ENCODE measurements around the gene HPS6. TPM values are rescaled to one million over a fixed set of nuclear protein-coding genes. Genes with fewer than 3 reads are reported as not detected.
A peak's percentile ranks its signal among the peaks of the same experiment; 100 is the strongest.

Gene HPS6
- total and polyA plus RNA-seq, 12 donors = 4.5 to 46.0 (median 20.4) TPM

DNA sequence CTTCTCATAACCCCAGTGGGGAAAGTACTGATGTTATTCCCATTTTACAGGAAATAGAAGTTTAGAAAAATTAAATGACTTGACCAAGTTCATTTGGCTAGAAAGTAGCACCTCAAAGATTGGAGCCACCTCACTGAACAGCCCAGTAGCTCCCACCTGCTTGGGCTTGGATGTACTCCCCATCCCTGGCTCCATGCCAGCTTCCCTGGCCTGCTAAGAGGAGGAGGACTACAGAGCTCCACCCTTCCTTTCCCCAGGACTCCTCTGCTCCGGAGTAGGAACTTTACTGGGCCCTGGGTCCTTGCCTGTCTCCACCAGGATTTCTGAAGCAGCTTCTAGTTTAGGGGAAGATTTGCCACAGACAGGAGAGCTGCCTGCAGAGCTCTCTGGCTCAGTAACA, 3.1 kb downstream of the HPS6 start:
- H3K27ac ChIP-seq = no peak overlapping the region
- no peaks in the 10 kb centered on the region for H3K36me3 ChIP-seq (replicated peaks in 1 of 2)
- DNase-seq = peak in 5 of 7 donors; percentile 27 to 48 (median 35)
- peaks cover 11 to 15% of the 10 kb centered on the region in 2 donors for H3K4me1 ChIP-seq (replicated peaks in 1 of 2)
- no peaks in the 10 kb centered on the region for H3K27me3 ChIP-seq
- no peak overlapping the region for H3K4me3 ChIP-seq
- 32 to 47% (median 40%) methylated on average over 1 of the region's 1 CpG; no CpG with 5 or more reads in 1 of the 4 donors for WGBS, 4 donors
- no peaks in the 10 kb centered on the region for H3K9me3 ChIP-seq (replicated peaks in 1 of 3)
- intact Hi-C loops (cut with DNase I) = loop anchor here in 1 of 2 donors (10.0 kb wide), 1 partner anchor 233 kb away; no protein-coding TSS in a partner anchor
- TF ChIP-seq, protein P1, sequence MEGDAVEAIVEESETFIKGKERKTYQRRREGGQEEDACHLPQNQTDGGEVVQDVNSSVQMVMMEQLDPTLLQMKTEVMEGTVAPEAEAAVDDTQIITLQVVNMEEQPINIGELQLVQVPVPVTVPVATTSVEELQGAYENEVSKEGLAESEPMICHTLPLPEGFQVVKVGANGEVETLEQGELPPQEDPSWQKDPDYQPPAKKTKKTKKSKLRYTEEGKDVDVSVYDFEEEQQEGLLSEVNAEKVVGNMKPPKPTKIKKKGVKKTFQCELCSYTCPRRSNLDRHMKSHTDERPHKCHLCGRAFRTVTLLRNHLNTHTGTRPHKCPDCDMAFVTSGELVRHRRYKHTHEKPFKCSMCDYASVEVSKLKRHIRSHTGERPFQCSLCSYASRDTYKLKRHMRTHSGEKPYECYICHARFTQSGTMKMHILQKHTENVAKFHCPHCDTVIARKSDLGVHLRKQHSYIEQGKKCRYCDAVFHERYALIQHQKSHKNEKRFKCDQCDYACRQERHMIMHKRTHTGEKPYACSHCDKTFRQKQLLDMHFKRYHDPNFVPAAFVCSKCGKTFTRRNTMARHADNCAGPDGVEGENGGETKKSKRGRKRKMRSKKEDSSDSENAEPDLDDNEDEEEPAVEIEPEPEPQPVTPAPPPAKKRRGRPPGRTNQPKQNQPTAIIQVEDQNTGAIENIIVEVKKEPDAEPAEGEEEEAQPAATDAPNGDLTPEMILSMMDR (IDR thresholded peaks at IDR 0.05) = no peak
- no peak for TF ChIP-seq POLR2A (IDR thresholded peaks at IDR 0.05)

DNA sequence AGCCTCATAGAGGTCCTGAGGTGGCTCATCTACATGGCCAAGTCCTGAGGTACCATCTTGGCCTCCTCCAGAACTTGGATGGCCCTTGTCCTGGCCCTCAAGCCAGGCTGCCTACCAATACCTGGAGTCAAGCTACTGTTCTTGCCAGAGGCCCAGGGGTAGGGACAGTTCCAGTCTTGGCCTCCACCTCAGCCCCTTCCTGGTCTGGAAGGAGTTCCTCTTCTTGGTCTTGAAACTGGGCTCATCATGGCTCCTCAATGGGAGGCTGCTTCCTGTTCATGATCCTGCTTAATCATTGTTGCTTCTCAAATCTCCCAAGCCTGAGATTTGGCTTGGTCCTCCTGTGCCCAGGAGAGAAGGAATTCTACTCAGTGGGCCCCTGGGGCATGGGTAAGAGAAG, 3.9 kb downstream of the HPS6 start:
- Histone ChIP-seq H3K27me3 (no peaks in the 10 kb centered on the region), H3K4me1 (replicated peaks in 1 of 2) (peaks cover 11 to 15% of the 10 kb centered on the region in 2 donors), H3K27ac (no peak overlapping the region), H3K36me3 (replicated peaks in 1 of 2) (no peaks in the 10 kb centered on the region), H3K4me3 (no peak overlapping the region), H3K9me3 (replicated peaks in 1 of 3) (no peaks in the 10 kb centered on the region)
- DNase-seq = no peak
- intact Hi-C loops (cut with DNase I) = loop anchor here in 1 of 2 donors (10.0 kb wide), 1 partner anchor 234 kb away; no protein-coding TSS in a partner anchor
- no peak for TF ChIP-seq POLR2A (IDR thresholded peaks at IDR 0.05)
- TF ChIP-seq, protein P1 (IDR thresholded peaks at IDR 0.05) = no peak

DNA sequence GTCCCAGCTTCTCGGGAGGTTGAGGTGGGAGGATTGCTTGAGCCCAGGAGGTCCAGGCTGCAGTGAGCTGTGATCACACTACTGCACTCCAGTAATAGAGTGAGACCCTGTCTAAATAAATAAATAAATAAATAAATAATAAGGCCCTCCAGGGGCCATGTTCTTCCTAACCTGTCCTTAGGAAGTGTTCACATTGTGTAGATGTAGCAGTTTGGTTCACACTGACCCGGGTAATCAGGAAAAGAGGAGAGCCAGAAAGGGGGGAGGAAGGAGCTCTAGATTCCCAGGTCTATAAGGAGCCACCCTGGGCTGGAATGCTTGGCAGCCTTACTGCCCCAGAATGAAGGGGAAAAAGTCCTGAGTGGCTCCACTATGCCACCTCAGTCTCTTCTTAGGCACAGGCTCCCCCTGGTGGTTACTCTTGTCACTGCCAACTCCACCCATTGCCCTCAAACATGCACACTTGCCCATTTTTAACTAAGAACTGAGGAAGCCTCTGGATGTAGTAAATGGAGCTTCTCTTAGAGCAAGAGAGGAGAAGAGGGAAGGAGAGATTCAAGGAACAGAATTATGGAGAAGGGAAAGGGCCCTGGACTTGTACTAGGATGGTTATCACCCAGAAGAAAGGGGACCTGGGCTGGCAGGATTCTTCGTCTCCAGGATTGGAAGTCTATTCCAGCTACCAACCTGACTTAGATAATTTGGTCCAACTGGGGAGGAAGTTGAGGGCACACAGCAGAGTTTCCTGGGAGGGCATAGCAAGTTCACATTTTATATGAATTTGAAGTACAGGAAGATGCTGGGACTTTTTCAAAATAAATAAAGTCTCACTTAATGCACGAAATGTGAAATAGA, 7.8 kb downstream of the HPS6 start:
- Histone ChIP-seq H3K36me3 (replicated peaks in 1 of 2) (no peaks in the 10 kb centered on the region), H3K4me1 (replicated peaks in 1 of 2) (no peaks in the 10 kb centered on the region), H3K4me3 (no peak overlapping the region), H3K27ac (no peak overlapping the region), H3K9me3 (replicated peaks in 1 of 3) (no peaks in the 10 kb centered on the region), H3K27me3 (no peaks in the 10 kb centered on the region)
- no peak for TF ChIP-seq POLR2A (IDR thresholded peaks at IDR 0.05)
- TF ChIP-seq, protein P1 (IDR thresholded peaks at IDR 0.05) = peak; percentile 90 to 94 (median 91)
- peak; percentile 73 to 94 (median 85) for DNase-seq
- intact Hi-C loops (cut with DNase I) = loop anchor here in 1 of 2 donors (5.0 kb wide), 1 partner anchor 236 kb away; no protein-coding TSS in a partner anchor
- 75 to 80% (median 80%) methylated on average over 4 of the region's 4 CpGs for WGBS, 4 donors

DNA sequence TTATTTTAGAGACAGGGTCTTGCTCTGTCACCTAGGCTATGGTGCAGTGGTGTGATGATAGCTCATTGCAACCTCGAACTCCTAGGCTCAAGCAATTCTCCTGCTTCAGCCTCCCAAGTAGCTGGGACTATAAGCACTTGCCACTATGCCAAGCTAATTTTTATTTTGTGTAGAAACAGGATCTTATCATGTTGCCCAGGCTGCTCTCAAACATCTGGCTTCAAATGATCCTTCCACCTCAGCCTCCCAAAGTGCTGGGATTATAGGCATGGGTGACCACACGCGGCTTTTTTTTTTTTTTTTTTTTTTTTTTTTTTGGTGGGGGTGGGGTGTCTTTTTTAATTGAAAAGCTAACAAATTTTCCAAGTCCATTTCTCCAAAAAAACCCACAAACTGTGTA, 18.4 kb downstream of the HPS6 start:
- H3K4me1 ChIP-seq (replicated peaks in 1 of 2) = no peaks in the 10 kb centered on the region
- TF ChIP-seq, protein P1 (IDR thresholded peaks at IDR 0.05) = no peak
- no peak for TF ChIP-seq POLR2A (IDR thresholded peaks at IDR 0.05)
- no peaks in the 10 kb centered on the region for H3K36me3 ChIP-seq (replicated peaks in 1 of 2)
- H3K27ac ChIP-seq = no peak overlapping the region
- no peaks in the 10 kb centered on the region for H3K27me3 ChIP-seq
- intact Hi-C loops (cut with DNase I) = no loop called here
- WGBS, 4 donors = 82 to 92% (median 89%) methylated on average over 3 of the region's 3 CpGs
- DNase-seq = no peak
- no peak overlapping the region for H3K4me3 ChIP-seq
- H3K9me3 ChIP-seq (replicated peaks in 1 of 3) = no peaks in the 10 kb centered on the region

Measured in adrenal gland (tissue), 12 donors.